PFSK-1 (cell line): ENCODE results near the gene ATF6.

ENCODE experiments used
- FOXP2 ChIP-seq: optimal IDR thresholded peaks from 2 replicates; pipeline ENCODE3; 2011; ENCODE audit warnings: borderline replicate concordance, control low read depth, inconsistent platforms; ENCODE audit not compliant: insufficient read depth; ENCODE audit errors: extremely low read length, extremely low read depth
- POLR2AphosphoS5 ChIP-seq: IDR thresholded peaks from 2 replicates; pipeline ENCODE4 v1.6.1; 2012; ENCODE audit warnings: low read depth, mild to moderate bottlenecking, control low read depth, low read length, moderate library complexity
- SIN3A ChIP-seq: IDR thresholded peaks from 2 replicates; pipeline ENCODE4 v1.6.1; 2012; ENCODE audit warnings: mild to moderate bottlenecking, low read length, moderate library complexity, borderline replicate concordance; ENCODE audit not compliant: insufficient read depth
- TAF1 ChIP-seq: IDR thresholded peaks from 2 replicates; pipeline ENCODE4 v1.6.1; 2012; ENCODE audit warnings: low read length, control low read depth, borderline replicate concordance; ENCODE audit not compliant: insufficient read depth
- TF ChIP-seq, protein P1 (sequence below), 2 experiments: IDR thresholded peaks; 2 replicates each; pipeline versions ENCODE4 v1.6.1 to v1.8.0; 2011 to 2012; ENCODE audit warnings: low read depth in 2 of 2, low read length in 2 of 2, control low read depth in 1 of 2, inconsistent platforms in 1 of 2, mild to moderate bottlenecking in 1 of 2, moderate library complexity in 1 of 2; ENCODE audit not compliant: insufficient read depth in 1 of 2

Gene ATF6

DNA sequence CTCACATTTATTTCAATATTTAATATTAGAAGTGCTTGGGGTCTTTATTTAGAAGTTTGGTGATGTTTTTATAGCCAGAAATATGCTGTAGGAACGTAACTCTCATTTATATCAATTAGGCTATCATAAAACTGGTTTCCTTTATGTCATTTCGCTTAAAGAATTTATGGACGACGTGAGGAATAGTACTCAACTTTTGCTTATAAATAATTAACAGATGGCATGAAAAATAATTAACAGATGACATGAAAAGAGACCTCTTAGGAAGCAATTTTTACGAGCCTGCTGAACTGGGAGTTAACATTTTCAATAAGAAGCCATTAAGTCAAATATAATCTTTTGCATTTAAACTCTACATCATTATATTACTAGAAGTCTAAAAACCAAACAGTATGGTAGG, 134.0 kb downstream of the ATF6 start:
- TF ChIP-seq TAF1 (no peak), SIN3A (no peak), FOXP2 (no peak), POLR2AphosphoS5 (no peak)
- TF ChIP-seq, protein P1, sequence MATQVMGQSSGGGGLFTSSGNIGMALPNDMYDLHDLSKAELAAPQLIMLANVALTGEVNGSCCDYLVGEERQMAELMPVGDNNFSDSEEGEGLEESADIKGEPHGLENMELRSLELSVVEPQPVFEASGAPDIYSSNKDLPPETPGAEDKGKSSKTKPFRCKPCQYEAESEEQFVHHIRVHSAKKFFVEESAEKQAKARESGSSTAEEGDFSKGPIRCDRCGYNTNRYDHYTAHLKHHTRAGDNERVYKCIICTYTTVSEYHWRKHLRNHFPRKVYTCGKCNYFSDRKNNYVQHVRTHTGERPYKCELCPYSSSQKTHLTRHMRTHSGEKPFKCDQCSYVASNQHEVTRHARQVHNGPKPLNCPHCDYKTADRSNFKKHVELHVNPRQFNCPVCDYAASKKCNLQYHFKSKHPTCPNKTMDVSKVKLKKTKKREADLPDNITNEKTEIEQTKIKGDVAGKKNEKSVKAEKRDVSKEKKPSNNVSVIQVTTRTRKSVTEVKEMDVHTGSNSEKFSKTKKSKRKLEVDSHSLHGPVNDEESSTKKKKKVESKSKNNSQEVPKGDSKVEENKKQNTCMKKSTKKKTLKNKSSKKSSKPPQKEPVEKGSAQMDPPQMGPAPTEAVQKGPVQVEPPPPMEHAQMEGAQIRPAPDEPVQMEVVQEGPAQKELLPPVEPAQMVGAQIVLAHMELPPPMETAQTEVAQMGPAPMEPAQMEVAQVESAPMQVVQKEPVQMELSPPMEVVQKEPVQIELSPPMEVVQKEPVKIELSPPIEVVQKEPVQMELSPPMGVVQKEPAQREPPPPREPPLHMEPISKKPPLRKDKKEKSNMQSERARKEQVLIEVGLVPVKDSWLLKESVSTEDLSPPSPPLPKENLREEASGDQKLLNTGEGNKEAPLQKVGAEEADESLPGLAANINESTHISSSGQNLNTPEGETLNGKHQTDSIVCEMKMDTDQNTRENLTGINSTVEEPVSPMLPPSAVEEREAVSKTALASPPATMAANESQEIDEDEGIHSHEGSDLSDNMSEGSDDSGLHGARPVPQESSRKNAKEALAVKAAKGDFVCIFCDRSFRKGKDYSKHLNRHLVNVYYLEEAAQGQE (IDR thresholded peaks at IDR 0.05; ENCODE audit: insufficient read depth in 1 of 2, low read depth in 2 of 2, low read length in 2 of 2), result no peak

GRCh38 chr1:161902182-161902581, 136.1 kb downstream of the ATF6 start:
- TF ChIP-seq FOXP2, result no peak
- no peak for TF ChIP-seq SIN3A
- TF ChIP-seq TAF1, result no peak
- no peak for TF ChIP-seq POLR2AphosphoS5
- TF ChIP-seq, protein P1 (IDR thresholded peaks at IDR 0.05; ENCODE audit: insufficient read depth in 1 of 2, low read depth in 2 of 2, low read length in 2 of 2), result no peak

- TF ChIP-seq, protein P1 (IDR thresholded peaks at IDR 0.05; ENCODE audit: insufficient read depth in 1 of 2, low read depth in 2 of 2, low read length in 2 of 2), result no peak
- TF ChIP-seq FOXP2 (no peak), SIN3A (no peak), POLR2AphosphoS5 (no peak), TAF1 (no peak)
Observed at GRCh38 chr1:161905269-161905884, 139.3 kb downstream of the ATF6 start.

DNA sequence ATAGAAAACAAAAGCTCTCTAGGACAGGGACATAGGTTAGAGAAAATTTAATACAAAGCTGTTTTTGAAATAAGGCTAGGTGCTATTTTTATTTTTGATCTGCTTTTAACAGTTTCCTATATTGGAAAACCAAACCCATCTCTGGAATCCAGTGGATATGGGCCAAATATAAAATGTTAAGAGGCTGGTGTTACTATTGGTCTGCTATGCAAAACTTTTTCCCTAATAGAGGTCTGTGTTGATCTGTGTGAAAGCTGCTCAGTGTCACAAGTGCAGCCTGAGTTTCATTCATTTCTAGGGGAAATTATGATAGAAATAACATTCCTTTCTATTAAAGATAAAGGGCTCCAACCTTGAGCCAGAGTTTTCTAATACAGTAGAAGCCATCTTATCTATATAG, 141.1 kb downstream of the ATF6 start:
- no peak for TF ChIP-seq TAF1
- TF ChIP-seq SIN3A, result no peak
- TF ChIP-seq POLR2AphosphoS5, result no peak
- TF ChIP-seq, protein P1 (IDR thresholded peaks at IDR 0.05; ENCODE audit: insufficient read depth in 1 of 2, low read depth in 2 of 2, low read length in 2 of 2), result no peak
- no peak for TF ChIP-seq FOXP2
